HG03097 (cell line): ENCODE data around the gene PDE12.
A peak's percentile ranks its signal among the peaks of the same experiment; 100 is the strongest.

Source experiments
- ATAC-seq: cut with Tn5 transposase; IDR thresholded peaks from one replicate; pipeline ENCODE4 v1.9.1; 2021; ENCODE audit not compliant: unreplicated experiment, low FRiP score

PDE12 gene, protein sequence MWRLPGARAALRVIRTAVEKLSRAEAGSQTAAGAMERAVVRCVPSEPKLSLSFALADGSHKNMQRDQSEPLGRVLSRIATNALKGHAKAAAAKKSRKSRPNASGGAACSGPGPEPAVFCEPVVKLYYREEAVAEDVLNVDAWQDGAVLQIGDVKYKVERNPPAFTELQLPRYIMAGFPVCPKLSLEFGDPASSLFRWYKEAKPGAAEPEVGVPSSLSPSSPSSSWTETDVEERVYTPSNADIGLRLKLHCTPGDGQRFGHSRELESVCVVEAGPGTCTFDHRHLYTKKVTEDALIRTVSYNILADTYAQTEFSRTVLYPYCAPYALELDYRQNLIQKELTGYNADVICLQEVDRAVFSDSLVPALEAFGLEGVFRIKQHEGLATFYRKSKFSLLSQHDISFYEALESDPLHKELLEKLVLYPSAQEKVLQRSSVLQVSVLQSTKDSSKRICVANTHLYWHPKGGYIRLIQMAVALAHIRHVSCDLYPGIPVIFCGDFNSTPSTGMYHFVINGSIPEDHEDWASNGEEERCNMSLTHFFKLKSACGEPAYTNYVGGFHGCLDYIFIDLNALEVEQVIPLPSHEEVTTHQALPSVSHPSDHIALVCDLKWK

DNA sequence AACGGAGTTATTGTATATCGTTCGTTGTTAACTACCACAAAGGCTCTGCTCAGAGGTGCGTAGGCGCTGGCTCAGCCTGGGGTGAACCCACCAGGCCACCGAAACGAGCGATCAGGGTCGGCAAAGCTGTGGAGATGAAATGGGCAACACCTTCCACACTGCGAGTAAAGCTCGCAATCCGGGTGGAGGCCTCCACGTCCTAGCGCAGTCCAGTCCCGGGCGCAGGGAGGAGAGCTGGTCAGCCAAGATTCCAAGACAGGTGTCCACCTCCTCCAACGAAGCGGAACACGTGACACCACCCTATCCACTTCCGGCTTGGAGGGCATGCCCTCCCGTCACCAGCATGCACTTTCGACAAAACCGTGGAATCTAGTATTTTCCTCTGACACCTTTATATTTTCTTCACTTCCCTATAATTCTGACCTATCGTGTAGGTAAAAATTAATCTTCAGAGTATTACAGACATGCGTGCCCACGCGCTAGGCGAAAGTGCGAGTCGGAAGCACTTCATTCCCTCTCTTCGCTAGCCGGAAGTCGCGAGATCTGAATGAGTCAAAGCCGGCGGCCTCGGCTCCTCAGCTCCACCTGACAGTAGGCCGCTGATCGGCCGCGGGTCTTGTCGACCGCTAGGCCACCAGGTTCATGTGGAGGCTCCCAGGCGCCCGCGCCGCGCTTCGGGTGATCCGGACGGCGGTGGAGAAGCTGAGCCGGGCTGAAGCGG lies at the start of gene PDE12:
Gene PDE12 (plus strand): TSS at position 537 of the 721 bp plus-strand sequence. CDS start 106 bp downstream, at position 643.
- peak; percentile 79 for ATAC-seq

DNA sequence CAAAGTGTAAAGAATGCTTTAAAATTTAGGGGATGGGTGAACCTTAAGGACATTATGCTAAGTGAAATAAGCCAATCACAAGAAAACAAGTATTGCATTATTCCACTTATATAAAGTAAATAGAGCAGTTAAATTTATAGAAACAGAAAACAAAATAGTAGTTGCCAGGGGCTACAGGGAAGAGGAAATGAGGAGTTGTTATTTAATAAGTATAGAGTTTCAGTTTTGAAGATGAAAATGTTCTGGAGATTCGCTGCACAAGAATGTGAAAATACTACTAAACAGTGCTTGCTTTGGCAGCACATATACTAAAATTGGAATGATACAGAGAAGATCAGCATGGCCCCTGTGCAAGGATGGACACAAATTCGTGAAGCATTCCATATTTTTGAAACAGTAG lies 43.9 kb upstream of the PDE12 start:
- no peak for ATAC-seq

DNA sequence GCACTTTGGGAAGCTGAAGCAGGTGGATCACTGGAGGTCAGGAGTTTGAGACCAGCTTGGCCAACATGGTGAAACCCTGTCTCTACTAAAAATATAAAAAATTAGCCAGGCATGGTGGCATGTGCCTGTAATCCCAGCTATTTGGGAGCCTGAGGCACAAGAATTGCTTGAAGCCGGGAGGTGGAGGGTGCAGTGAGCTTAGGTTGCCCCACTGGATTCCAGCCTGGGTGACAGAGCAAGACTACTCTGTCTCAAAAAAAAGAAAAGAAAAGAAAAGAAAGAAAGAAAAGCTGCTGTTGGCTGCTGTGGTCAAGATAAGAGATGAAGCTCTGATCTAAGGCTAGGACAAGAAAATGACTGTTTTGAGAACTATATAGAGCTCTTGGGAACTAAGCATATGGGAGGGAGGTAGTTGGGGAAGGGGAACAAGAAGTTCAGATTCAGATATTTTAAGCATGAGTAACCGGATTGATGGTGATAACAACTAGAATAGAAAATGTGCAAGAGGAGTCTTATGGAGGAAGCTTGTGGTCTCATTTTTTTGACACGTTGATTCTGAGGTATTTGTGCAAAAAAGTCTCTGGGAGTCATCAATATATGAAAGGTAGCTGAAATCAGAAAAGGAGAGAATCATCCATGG lies 37.7 kb upstream of the PDE12 start:
- ATAC-seq = no peak

DNA sequence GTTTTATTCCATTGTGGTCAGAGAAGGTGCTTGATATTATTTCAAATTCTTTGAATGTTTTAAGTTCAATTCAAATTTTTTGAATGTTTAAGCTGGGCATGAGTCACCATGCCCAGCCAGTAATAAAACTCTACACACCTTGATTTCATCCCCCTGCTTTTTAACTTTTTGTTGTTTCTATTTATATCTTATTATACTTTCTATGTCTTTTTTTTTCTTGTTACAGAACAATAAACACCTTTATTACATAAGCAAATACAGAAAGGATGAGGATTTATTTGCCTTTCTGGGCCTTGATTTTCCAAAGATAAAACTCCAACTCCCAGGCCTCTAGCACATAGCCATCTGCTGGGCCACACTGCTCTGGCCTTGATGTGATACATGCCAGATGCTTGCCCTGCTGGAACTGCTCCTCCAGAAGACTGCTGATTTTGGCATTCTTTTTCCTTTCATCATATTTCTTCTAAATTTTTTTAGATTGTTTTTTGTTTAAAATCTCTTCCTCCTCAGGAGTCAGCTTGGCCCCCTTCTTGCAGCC lies 25.9 kb upstream of the PDE12 start:
- no peak for ATAC-seq

DNA sequence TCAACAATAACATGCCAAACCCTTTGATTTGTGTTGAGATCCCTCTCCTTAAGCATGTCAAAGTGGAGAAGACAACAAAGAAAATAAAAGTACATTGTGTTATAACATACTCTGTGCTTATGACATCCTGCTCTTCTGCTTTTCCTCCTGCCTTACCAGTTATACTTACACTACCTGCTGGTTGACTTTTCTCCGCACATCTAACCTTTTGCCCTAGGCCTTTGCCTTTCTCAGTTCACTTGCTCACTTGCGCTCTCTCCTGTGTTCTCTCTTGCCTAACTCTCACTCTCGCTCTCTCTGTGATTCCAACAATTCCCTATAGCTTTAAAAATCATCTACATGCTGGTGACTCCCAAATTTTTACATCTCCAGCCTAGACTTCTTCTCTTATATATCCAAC lies 17.6 kb upstream of the PDE12 start:
- ATAC-seq = no peak

DNA sequence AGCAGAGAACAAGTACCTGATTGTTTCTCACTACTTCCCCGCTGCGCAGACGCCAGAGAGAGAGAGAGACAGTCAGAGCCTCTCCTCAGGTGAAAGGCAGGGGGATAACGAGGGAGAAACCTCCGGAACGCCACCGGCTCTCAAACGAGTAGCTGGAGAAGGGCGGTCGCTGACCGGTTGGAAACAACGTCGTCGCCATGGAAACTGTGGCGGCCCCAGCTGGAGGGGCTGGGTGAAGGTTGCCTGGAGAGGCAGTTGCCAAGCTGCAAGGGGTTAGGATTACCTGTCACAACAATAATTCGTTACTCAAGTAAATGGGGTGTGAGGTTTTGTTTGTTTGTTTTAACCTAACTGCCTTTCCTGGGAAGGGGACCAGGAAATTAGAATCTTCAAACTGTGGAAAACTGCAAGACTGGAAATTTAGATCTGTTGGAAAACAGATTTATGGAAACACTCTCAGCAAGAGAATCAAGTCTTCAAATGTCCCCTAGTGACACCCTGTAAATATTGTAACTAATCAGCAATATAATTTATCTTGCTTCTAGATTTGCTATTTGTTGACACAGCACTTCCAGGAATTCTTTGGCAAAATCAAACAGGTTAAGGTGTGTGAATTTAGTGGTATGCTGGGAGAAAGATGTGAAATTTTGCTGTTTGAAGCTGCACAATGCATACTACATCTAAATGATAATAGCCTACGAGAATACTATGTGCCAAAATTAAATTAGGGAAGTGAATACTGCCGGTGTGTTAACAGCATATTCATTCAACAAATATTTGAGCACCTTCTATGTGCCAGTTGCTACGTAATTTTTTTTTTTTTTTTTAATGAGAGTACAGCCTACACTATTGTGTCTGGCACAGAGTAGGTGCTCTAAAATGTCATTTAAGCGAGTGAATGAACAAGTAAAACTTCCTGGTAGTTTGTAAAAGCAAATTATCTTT lies 11.6 kb upstream of the PDE12 start, which contains the start of gene DNAH12:
Gene DNAH12 (minus strand): TSS at position 164 of the 945 bp plus-strand sequence. CDS start 1,474 bp downstream, outside the sequence.
- ATAC-seq = no peak

DNA sequence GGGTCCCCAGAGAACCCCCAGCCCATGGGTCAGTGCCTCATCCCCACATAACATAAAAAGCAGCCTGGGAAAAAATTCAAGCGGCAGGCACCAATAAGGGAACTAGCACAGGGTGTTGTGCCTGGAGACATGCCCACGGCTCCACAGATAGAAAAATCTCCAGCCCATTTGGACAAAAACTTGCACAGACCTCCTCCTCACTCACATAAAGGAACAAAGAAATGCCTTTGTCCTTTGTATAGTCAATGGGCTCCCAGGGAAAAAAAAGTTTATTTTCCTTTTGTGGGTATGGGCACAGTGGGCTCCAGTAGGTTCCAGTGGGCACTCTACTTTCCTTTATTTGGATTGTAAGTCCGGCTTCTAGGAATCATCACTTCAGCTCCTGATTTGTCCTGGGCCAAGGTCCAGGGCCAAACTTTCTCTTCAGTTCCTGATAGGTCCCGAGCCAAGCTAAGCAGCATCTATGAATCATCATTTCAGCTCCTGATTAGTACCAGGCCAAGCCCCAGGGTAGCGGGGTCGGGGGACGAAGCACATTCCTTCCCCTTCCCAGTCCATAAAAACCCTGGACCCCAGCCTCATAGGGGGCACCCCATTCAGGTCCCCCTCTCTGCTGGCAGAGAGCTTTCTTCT lies 10.3 kb upstream of the PDE12 start:
- no peak for ATAC-seq

DNA sequence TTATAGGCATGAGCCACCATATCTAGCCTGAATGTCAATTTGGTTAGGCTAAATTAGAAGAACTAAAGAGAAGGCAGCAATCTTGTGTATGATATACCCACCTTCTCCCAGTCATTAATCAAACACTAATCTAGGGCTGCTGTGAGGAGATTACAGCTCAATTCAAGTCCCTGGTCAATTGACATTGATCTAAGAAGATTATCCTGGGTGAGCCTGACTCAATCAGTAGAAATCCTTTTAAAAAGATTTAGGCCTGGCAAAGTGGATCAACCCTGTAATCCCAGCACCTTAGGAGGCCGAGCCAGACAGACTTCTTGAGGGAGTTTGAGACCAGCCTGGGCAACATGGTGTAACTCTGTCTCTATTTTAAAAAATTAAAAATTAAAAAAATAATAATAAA lies 9.5 kb upstream of the PDE12 start:
- no peak for ATAC-seq

DNA sequence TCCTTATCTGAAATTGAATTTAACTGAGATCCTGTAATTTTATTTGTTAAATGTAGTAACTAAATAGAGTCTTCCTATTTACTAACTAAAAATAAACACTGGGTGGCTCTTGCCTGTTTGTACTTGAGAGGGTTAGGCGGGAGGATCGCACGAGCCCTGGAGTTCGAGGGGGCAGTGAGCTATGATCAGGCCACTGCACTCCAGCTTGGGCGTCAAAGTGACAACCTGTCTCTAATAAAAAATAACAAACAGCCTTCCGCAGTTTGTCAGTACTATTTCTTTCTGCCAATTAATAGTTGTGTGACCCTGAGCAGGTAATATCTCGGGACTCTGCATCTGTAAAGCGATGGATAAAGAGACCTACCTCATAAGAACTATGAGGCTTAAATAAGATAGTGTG lies 768 bp upstream of the PDE12 start:
- ATAC-seq = no peak

DNA sequence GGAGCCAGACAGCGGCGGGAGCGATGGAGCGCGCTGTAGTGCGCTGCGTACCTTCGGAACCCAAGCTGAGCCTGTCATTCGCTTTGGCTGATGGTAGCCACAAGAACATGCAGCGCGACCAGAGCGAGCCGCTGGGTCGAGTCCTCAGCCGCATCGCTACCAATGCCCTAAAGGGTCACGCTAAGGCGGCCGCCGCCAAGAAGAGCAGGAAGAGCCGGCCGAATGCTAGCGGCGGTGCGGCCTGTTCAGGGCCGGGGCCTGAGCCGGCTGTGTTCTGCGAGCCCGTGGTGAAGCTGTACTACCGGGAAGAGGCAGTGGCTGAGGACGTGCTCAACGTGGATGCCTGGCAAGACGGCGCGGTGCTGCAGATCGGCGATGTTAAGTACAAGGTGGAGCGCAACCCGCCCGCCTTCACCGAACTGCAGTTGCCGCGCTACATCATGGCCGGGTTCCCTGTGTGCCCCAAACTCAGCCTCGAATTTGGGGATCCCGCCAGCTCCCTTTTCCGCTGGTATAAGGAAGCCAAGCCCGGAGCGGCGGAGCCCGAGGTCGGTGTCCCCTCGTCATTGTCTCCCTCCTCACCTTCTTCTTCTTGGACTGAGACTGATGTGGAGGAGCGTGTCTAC lies 498 bp downstream of the PDE12 start:
- peak; percentile 29 for ATAC-seq

DNA sequence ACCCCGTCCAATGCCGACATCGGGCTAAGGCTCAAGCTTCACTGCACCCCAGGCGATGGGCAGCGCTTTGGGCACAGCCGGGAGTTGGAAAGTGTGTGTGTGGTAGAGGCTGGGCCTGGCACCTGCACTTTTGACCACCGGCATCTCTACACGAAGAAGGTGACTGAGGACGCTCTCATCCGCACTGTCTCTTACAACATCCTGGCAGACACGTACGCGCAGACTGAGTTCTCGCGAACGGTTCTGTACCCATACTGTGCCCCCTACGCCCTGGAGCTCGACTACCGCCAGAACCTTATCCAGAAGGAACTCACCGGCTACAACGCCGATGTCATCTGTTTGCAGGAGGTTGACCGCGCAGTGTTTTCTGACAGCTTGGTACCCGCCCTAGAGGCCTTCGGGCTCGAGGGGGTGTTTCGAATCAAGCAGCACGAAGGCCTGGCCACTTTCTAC lies 1.0 kb downstream of the PDE12 start:
- ATAC-seq = no peak

DNA sequence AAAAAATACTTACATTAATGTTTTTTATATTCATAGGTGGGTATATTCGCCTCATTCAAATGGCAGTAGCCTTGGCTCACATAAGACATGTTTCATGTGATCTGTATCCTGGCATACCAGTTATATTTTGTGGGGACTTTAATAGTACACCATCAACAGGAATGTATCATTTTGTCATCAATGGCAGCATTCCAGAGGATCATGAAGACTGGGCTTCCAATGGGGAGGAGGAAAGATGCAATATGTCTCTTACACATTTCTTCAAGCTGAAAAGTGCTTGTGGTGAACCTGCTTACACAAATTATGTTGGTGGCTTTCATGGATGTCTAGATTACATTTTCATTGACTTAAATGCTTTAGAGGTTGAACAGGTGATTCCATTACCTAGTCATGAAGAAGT lies 3.5 kb downstream of the PDE12 start:
- ATAC-seq = no peak

DNA sequence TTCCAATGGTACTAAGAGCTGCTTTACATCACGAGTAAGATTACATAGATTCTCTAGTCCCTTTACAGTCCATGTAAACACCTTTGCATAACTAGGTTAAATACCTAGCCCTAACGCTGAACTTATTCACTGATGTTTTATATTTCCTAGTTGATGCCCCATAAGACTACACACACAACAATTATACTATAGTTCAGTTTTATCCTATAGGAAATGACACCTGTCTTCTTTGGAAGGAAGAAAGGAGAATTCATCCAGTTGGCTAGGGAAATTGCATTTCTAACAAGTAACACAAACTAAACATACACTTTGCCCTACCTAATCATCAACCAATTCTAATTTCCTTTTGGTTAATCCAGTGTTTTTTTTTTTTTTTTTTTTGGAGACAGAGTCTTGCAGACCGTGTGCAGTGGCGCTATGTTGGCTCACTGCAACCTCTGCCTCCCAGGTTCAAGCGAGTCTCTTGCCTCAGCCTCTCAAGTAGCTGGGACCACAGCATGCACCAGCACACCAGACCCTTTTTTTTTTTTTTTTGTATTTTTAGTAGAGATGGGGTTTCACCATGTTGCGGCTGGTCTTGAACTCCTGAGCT lies 13.9 kb downstream of the PDE12 start:
- no peak for ATAC-seq

DNA sequence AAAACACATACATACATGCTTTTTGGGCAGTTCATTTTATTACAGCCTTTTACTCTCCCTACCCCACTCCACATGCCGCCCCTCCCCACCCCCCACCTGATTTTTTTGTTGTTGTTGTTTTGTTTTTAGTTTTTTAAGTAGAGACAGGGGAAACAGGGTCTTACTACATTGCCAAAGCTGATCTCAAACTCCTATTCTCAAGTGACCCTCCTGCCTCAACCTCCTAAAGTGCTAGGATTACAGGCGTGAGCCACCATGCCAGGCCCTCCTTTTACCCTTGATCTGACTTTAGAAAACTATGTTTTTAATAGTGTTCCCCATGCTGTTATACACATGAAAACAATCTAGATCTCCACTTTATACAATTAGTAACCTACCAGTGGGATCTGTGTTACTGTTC lies 14.8 kb downstream of the PDE12 start:
- no peak for ATAC-seq

DNA sequence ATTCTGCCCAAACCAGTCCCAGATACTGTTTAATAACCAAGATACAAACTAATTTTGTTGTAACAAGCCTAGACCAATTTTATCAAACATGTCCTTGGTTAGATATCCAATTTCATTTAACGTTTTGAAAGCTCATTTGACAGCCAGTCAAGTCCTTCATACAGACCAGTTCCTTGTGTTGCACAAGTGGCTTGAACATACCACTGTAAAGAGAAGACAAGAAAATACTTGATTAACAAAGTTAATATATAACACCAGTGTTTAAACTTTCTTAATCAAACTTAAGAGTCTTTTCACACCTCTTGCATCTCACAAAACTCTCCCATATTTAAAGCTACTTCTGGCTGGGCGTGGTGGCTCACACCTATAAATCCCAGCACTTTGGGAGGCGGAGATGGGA lies 16.0 kb downstream of the PDE12 start:
- ATAC-seq = no peak

DNA sequence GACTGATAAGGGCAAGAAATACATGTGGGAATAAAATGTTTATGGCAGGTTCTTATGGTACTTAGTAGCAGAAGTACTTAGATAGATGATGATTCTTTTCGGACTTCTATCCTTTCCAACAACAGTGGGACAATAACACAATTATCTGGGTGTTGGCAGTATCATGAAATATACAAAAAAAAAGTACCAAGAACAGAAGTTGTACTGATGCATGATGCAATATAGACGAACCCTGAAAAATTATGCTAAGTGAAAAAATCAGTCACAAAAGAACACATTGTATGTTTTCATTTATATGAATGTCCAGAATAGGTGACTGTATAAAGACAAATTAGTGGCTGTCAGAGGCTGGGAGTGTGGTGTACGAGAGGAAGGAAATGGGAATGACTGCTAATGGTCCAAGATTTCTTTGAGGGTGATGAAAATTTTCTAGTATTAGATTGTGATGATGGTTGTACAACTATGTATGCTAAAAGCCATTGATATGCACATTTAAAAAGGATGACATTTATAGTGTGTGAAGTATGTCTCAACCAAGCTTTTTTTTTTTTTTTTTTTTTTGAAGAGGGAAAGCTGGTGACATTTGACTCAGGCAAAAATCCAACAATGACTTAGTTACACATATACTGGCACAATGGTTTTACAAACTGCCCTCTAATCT lies 20.0 kb downstream of the PDE12 start:
- ATAC-seq = no peak

DNA sequence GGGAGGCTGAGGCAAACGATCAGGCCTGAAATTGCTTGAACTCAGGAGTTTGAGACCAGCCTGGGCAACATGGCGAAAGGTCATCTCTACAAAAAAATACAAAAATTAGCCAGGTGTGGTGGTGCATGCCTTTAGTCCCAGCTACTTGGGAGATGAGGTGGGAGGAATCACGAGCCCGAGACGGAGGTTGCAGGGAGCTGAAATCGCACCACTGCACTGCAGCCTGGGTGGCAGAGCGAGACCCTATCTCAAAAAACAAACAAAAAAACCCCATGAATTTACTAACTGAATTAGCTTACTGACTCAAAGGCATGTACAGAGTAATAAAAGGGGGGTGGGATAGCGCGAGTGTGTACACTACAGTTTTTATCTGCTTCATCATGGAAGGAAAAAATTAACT lies 21.7 kb downstream of the PDE12 start:
- ATAC-seq = no peak
